ENCODE results near the gene CALHM4. TPM values are rescaled to one million over a fixed set of nuclear protein-coding genes. Genes with fewer than 3 reads are reported as not detected.

CALHM4 gene
- polyA plus RNA-seq, 1 of the 3 experiments (the other 2 are of a cell fraction) = not detected

DNA sequence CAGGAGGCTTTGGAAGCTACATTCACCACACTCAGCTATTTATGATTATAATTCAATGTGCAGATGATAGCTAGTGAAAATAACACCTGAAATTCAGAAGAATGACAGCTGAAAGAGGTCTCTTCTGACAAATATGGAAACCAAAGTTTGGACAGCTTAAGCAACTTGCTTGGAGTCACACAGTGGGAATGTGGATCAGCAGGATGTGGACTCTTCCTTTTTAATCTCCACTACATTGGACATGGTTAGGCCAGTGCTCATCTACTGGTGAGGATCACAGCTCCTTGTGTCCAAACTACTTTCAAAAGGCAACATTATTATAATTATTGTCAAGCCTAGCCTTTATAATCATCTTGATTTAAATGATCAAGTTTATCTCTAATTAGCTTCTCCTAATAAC is 18.4 kb upstream of the CALHM4 start:
- Histone ChIP-seq H3K9ac (no peak overlapping the region), H3K27ac (ENCODE audit: low read depth in 2 of 2, low read length in 1 of 2) (no peak overlapping the region), H2AFZ (ENCODE audit: low read depth) (no peak overlapping the region), H3K79me2 (ENCODE audit: insufficient read depth) (no peaks in the 10 kb centered on the region), H3K9me2 (no peaks in the 10 kb centered on the region), H3K4me1 (ENCODE audit: control insufficient read depth in 1 of 2, insufficient read depth in 2 of 2, low read depth in 1 of 2, low read length in 1 of 2) (peaks cover 0 to 8% of the 10 kb centered on the region in 2 experiments; a peak in 1 of 4 replicates), H3K9me3 (no peaks in the 10 kb centered on the region), H4K20me1 (ENCODE audit: insufficient read depth) (no peaks in the 10 kb centered on the region), H3F3A (replicated peaks; ENCODE audit: insufficient read depth) (peaks cover 3% of the 10 kb centered on the region), H3K4me2 (no peak overlapping the region), H3K36me3 (replicated peaks in 1 of 2; ENCODE audit: control insufficient read depth in 1 of 2, insufficient read depth in 2 of 2, low read length in 1 of 2) (no peaks in the 10 kb centered on the region), H3K27me3 (ENCODE audit: insufficient read depth) (no peaks in the 10 kb centered on the region), H3K4me3 (ENCODE audit: low read depth in 2 of 2, low read length in 1 of 2) (no peak overlapping the region)
- ChIA-PET CTCF (interaction anchor here (0.7 to 4.5 kb wide), 21 partner anchors 9 to 317 kb away, joined by 3 to 55 read pairs (median 4); partner anchors contain the start of genes CALHM5, TRAPPC3L and TSPYL1), POLR2A (no interaction called here)
- TF ChIP-seq FOSL2 (IDR thresholded peaks at IDR 0.05; ENCODE audit: borderline replicate concordance, low read depth) = no peak
- no peak for DNase-seq

DNA sequence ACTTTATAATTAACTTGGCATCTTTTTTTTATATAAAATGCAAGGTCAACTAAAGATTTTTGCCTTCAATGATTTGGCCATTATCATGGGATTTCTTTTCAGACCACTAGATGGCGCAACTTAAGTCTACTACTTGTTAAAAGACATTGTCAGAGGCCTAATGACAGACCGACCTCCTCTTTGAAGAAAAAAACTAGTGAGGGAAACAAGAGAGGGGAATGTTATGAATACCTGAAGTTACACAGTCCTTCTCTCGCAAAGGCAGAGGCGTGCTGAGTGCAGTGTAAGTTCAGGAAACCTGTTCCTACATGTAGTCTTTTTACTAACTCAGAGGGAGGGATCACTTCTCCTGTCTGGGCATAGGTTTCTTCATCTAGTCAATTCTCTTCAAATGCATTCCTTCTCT is 17.3 kb upstream of the CALHM4 start:
- Histone ChIP-seq H3K9me3 (no peaks in the 10 kb centered on the region), H3K4me3 (ENCODE audit: low read depth in 2 of 2, low read length in 1 of 2) (no peak overlapping the region), H3K36me3 (replicated peaks in 1 of 2; ENCODE audit: control insufficient read depth in 1 of 2, insufficient read depth in 2 of 2, low read length in 1 of 2) (no peaks in the 10 kb centered on the region), H3F3A (replicated peaks; ENCODE audit: insufficient read depth) (peaks cover 3% of the 10 kb centered on the region), H4K20me1 (ENCODE audit: insufficient read depth) (no peaks in the 10 kb centered on the region), H3K9me2 (no peaks in the 10 kb centered on the region), H3K27ac (ENCODE audit: low read depth in 2 of 2, low read length in 1 of 2) (no peak overlapping the region), H3K4me1 (ENCODE audit: control insufficient read depth in 1 of 2, insufficient read depth in 2 of 2, low read depth in 1 of 2, low read length in 1 of 2) (peaks cover 0 to 8% of the 10 kb centered on the region in 2 experiments; a peak in 1 of 4 replicates), H3K79me2 (ENCODE audit: insufficient read depth) (no peaks in the 10 kb centered on the region), H3K27me3 (ENCODE audit: insufficient read depth) (no peaks in the 10 kb centered on the region), H2AFZ (ENCODE audit: low read depth) (no peak overlapping the region), H3K9ac (no peak overlapping the region), H3K4me2 (no peak overlapping the region)
- POLR2A ChIA-PET = no interaction called here
- TF ChIP-seq RFX5 (IDR thresholded peaks at IDR 0.05; ENCODE audit: low read length) (0 out of 2 replicates have a peak, but pooled peaks have one; percentile 7), SMC3 (IDR thresholded peaks at IDR 0.05; ENCODE audit: low read depth, low read length) (peak; percentile 65), RAD21 (IDR thresholded peaks at IDR 0.05; ENCODE audit: low read length) (peak; percentile 67), ELF1 (IDR thresholded peaks at IDR 0.05) (no peak)
- TF ChIP-seq, protein P1, sequence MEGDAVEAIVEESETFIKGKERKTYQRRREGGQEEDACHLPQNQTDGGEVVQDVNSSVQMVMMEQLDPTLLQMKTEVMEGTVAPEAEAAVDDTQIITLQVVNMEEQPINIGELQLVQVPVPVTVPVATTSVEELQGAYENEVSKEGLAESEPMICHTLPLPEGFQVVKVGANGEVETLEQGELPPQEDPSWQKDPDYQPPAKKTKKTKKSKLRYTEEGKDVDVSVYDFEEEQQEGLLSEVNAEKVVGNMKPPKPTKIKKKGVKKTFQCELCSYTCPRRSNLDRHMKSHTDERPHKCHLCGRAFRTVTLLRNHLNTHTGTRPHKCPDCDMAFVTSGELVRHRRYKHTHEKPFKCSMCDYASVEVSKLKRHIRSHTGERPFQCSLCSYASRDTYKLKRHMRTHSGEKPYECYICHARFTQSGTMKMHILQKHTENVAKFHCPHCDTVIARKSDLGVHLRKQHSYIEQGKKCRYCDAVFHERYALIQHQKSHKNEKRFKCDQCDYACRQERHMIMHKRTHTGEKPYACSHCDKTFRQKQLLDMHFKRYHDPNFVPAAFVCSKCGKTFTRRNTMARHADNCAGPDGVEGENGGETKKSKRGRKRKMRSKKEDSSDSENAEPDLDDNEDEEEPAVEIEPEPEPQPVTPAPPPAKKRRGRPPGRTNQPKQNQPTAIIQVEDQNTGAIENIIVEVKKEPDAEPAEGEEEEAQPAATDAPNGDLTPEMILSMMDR (IDR thresholded peaks at IDR 0.05) = peak; percentile 83
- TF ChIP-seq, protein P2, sequence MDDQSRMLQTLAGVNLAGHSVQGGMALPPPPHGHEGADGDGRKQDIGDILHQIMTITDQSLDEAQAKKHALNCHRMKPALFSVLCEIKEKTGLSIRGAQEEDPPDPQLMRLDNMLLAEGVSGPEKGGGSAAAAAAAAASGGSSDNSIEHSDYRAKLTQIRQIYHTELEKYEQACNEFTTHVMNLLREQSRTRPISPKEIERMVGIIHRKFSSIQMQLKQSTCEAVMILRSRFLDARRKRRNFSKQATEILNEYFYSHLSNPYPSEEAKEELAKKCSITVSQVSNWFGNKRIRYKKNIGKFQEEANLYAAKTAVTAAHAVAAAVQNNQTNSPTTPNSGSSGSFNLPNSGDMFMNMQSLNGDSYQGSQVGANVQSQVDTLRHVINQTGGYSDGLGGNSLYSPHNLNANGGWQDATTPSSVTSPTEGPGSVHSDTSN (IDR thresholded peaks at IDR 0.05) = no peak
- CTCF ChIA-PET = interaction anchor here (1.0 to 7.4 kb wide), 7 partner anchors 9 to 267 kb away, joined by 3 to 60 read pairs (median 7); partner anchors contain the start of gene TRAPPC3L
- peak; percentile 34 for DNase-seq
- WGBS (ENCODE audit: low lambda C conversion rate) = 11% methylated on average over 4 of the region's 4 CpGs

DNA sequence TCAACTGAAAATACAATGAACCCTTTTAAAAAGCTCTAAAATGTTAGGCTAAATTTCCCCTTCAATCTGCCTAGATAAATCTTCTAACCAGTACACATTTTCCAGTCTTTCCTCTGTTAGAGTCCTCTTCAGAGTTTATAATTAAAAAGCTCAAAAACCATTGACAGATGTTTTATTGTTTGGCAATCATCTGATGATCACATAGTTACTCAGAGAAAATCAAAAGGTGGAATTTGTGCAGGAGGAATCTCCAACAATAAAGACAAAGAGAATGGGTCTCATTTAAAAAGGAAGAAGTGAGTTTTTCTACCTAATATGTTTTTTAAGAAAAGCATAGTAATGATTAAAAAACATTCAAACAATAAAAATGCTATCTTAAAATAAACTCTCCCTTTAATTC is 11.1 kb upstream of the CALHM4 start:
- no peaks in the 10 kb centered on the region for H4K20me1 ChIP-seq (ENCODE audit: insufficient read depth)
- H3K9me3 ChIP-seq = no peaks in the 10 kb centered on the region
- no peak overlapping the region for H3K4me3 ChIP-seq (ENCODE audit: low read depth in 2 of 2, low read length in 1 of 2)
- H3K36me3 ChIP-seq (replicated peaks in 1 of 2; ENCODE audit: control insufficient read depth in 1 of 2, insufficient read depth in 2 of 2, low read length in 1 of 2) = no peaks in the 10 kb centered on the region
- H3K4me2 ChIP-seq = no peak overlapping the region
- ChIA-PET POLR2A (interaction anchor here (0.6 kb wide), 1 partner anchor 20 kb away, joined by 3 read pairs; no protein-coding TSS in a partner anchor), CTCF (interaction anchor here (1.1 to 7.4 kb wide), 9 partner anchors 9 to 325 kb away, joined by 3 to 60 read pairs (median 4); no protein-coding TSS in a partner anchor)
- no peaks in the 10 kb centered on the region; a peak in 1 of 4 replicates for H3K4me1 ChIP-seq (ENCODE audit: control insufficient read depth in 1 of 2, insufficient read depth in 2 of 2, low read depth in 1 of 2, low read length in 1 of 2)
- no peak overlapping the region for H3K9ac ChIP-seq
- no peak for TF ChIP-seq NFIC (IDR thresholded peaks at IDR 0.05; ENCODE audit: borderline replicate concordance)
- no peak overlapping the region for H2AFZ ChIP-seq (ENCODE audit: low read depth)
- no peak overlapping the region for H3K27ac ChIP-seq (ENCODE audit: low read depth in 2 of 2, low read length in 1 of 2)
- no peak for DNase-seq
- H3K9me2 ChIP-seq = no peaks in the 10 kb centered on the region
- no peaks in the 10 kb centered on the region for H3K79me2 ChIP-seq (ENCODE audit: insufficient read depth)
- no peaks in the 10 kb centered on the region for H3F3A ChIP-seq (replicated peaks; ENCODE audit: insufficient read depth)
- H3K27me3 ChIP-seq (ENCODE audit: insufficient read depth) = no peaks in the 10 kb centered on the region
